ENCODE measurements around the gene GART. TPM values are rescaled to one million over a fixed set of nuclear protein-coding genes. Genes with fewer than 3 reads are reported as not detected.

The GART gene
- polyA plus RNA-seq, 1 donor (not counting 4 experiments of a cell fraction or from before 2014, with no cell fraction given), result 50.3 TPM

DNA sequence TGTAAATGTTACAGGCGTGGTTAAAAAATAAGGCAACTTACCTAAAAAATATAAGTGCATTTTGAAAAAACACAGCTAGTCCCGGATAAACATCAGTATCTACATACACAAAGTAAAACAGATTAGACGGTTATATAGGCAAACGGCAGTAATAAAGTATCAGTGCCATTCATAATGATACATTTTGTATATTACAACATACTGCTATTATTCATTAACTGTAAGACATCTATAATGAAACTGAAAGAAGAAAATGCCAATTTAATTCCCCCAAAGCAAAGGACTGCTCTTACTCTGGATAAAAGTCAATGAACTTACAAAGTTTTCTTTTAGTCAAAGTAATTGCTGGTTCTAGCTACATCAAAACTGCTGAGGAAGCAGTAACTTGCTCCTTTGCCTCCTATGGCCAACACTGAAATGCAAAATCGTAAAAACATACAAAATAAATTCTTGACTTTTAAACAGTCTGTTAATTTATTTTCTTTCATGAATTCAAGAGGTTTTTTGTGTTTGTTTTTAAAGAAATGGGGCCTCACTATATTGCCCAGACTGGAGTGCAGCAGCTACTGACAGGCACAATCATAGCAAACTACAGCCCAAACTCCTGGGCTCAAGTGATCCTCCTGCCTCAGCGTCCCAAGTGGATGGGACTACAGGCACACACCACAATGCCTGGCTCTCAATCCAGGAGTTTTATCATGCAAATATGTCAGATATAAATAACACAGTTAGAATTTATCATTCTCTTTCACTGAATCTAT, 86.1 kb downstream of the GART start:
- no peak overlapping the region for H3K9ac ChIP-seq (ENCODE audit: control insufficient read depth, extremely low read depth, insufficient read depth, low read length)
- dilution Hi-C loops (cut with MboI; ENCODE audit: extremely low pct_ligation_motif_present, low sequenced_read_pairs), result no loop called here
- DNase-seq (ENCODE audit: low read depth, low spot score) (no peak), FAIRE-seq (no peak)
- TF ChIP-seq CTCF (optimal IDR thresholded peaks at IDR 0.05 in 1 of 3, IDR thresholded peaks at IDR 0.05 in 1 of 3, conservative IDR thresholded peaks at IDR 0.05 in 1 of 3; ENCODE audit: extremely low read depth in 1 of 3, insufficient read depth in 2 of 3, low read length in 3 of 3) (no peak), EZH2 (IDR thresholded peaks at IDR 0.05; ENCODE audit: low read length) (no peak)
- H3K9me1 ChIP-seq (ENCODE audit: control insufficient read depth, extremely low read depth, insufficient read depth, low read length), result no peaks in the 10 kb centered on the region
- H3K4me2 ChIP-seq (ENCODE audit: control insufficient read depth, extremely low read depth, insufficient read depth, low read depth, low read length), result no peak overlapping the region
- H3K9me3 ChIP-seq (ENCODE audit: control insufficient read depth, low read depth, low read length), result no peaks in the 10 kb centered on the region
- H3K4me3 ChIP-seq (ENCODE audit: control insufficient read depth in 2 of 3, extremely low read depth in 1 of 3, insufficient read depth in 2 of 3, low read depth in 1 of 3, low read length in 3 of 3), result no peak overlapping the region
- H3K27ac ChIP-seq (ENCODE audit: control insufficient read depth, insufficient read depth, low read length), result no peak overlapping the region
- peaks cover 0 to 6% of the 10 kb centered on the region in 2 experiments for H3K36me3 ChIP-seq (ENCODE audit: control insufficient read depth in 2 of 2, extremely low read depth in 1 of 2, insufficient read depth in 2 of 2, low read length in 2 of 2)
- peaks cover 10% of the 10 kb centered on the region for H3K4me1 ChIP-seq (ENCODE audit: control insufficient read depth, extremely low read depth, insufficient read depth, low read length)
- H4K20me1 ChIP-seq (ENCODE audit: control insufficient read depth, extremely low read depth, insufficient read depth, low read length), result no peaks in the 10 kb centered on the region
- H3K27me3 ChIP-seq (ENCODE audit: control insufficient read depth, extremely low read depth, insufficient read depth, low read length), result no peaks in the 10 kb centered on the region
- H3K79me2 ChIP-seq (ENCODE audit: control insufficient read depth, insufficient read depth, low read length), result no peaks in the 10 kb centered on the region
- no peak overlapping the region for H2AFZ ChIP-seq (ENCODE audit: control insufficient read depth, low read length)

Other genes starting within 250 kb of the GART start
- 7.9 to 18.8 TPM (median 12.6 TPM) in 3 replicates for gene IFNAR1, start 217.1 kb downstream of the GART start, polyA plus RNA-seq
- 89.5 to 102 TPM (median 94.3 TPM) in 3 replicates for gene IFNGR2, start 138.7 kb downstream of the GART start, polyA plus RNA-seq
- 20.9 to 39.7 TPM (median 25.5 TPM) in 3 replicates for gene TMEM50B, start 62.1 kb downstream of the GART start, polyA plus RNA-seq
- gene DNAJC28, start 50.4 kb downstream of the GART start, polyA plus RNA-seq, result 0.91 to 1.4 TPM (median 1.1 TPM) in 3 replicates
- 67.9 to 104 TPM (median 96.0 TPM) in 3 replicates for gene SON, start 921 bp upstream of the GART start, polyA plus RNA-seq
- gene DONSON, start 46.6 kb upstream of the GART start, polyA plus RNA-seq, result 9.9 to 17.0 TPM (median 12.7 TPM) in 3 replicates
- 34.5 to 48.9 TPM (median 35.7 TPM) in 3 replicates for gene CRYZL1, start 99.6 kb upstream of the GART start, polyA plus RNA-seq
- 31.1 to 60.0 TPM (median 34.3 TPM) in 3 replicates for gene ITSN1, start 100.4 kb upstream of the GART start, polyA plus RNA-seq